Endothelial cell of umbilical vein (primary cell): ENCODE measurements around the gene FAM181A. TPM values are rescaled to one million over a fixed set of nuclear protein-coding genes. Genes with fewer than 3 reads are reported as not detected.

ENCODE experiments used
- BruUV-seq: library from RNA; stranded (reverse); fragments of 400-500 nt; replicated peaks from 2 replicates; lab custom pipeline; 2021; lab: Mats Ljungman, UMichigan
- CTCF ChIA-PET: fragments of 300-600, 350-600 bp; sonication (Branson Sonifier 250); formaldehyde crosslinking; loops from one replicate; lab custom pipeline; 2021; ENCODE audit warnings: antibody characterized with exemption, inconsistent platforms; lab: Charles Lee
- POLR2A ChIA-PET: fragments of 300-600, 350-600 bp; sonication (Branson Sonifier 250); formaldehyde crosslinking; loops from one replicate; lab custom pipeline; 2021; ENCODE audit warnings: antibody characterized with exemption, inconsistent platforms; lab: Charles Lee
- DNase-seq: peaks from one replicate; pipeline ENCODE4 v3.0.0-alpha.2; 2011; ENCODE audit warnings: low read depth, low spot score
- FAIRE-seq: peaks from 2 replicates; lab custom pipeline; 2011; peaks lifted over from hg19 to GRCh38; lab: Jason Lieb, UNC
- H2AFZ ChIP-seq: 2 replicates; pipeline ENCODE4 v1.6.0; 2012; ENCODE audit warnings: low read depth, low read length, control low read depth, inconsistent platforms
- H3K27ac ChIP-seq: 2 replicates; pipeline ENCODE4 v1.5.1; 2011; ENCODE audit warnings: low read depth, mild to moderate bottlenecking, control low read depth, low read length, moderate library complexity; ENCODE audit not compliant: insufficient read depth
- H3K27me3 ChIP-seq, 2 experiments: 2 replicates each; pipeline versions ENCODE4 v1.6.0 to v1.6.1; 2011; ENCODE audit warnings: low read length in 2 of 2, mixed read lengths in 1 of 2; ENCODE audit not compliant: control insufficient read depth in 2 of 2, insufficient read depth in 2 of 2
- H3K36me3 ChIP-seq, 2 experiments: 2 replicates in 1 of 2; 3 replicates in 1 of 2; pipeline ENCODE4 v1.5.1; 2011; ENCODE audit warnings: low read length in 2 of 2, mild to moderate bottlenecking in 1 of 2, moderate library complexity in 1 of 2; ENCODE audit not compliant: control insufficient read depth in 2 of 2, insufficient read depth in 2 of 2; ENCODE audit errors: extremely low read depth in 1 of 2
- H3K4me1 ChIP-seq: 3 replicates; pipeline ENCODE4 v1.5.1; 2011; ENCODE audit warnings: mild to moderate bottlenecking, low read length; ENCODE audit not compliant: control insufficient read depth, insufficient read depth; ENCODE audit errors: extremely low read depth
- H3K4me2 ChIP-seq: 2 replicates; pipeline ENCODE4 v1.6.1; 2011; ENCODE audit warnings: low read length, control low read depth, mixed read lengths; ENCODE audit not compliant: insufficient read depth
- H3K4me3 ChIP-seq, 3 experiments: fragments of 200-600 bp in 1 of 3; sonication (generic), shearing (Covaris generic) in 1 of 3; replicated peaks in 1 of 3; 2 replicates each; pipeline ENCODE4 v1.5.1; 2011 to 2016; ENCODE audit warnings: control low read depth in 3 of 3, low read length in 3 of 3, mild to moderate bottlenecking in 2 of 3, inconsistent platforms in 1 of 3, low read depth in 1 of 3, moderate library complexity in 1 of 3; ENCODE audit not compliant: insufficient read depth in 1 of 3
- H3K79me2 ChIP-seq: 2 replicates; pipeline ENCODE4 v1.6.0; 2012; ENCODE audit warnings: low read length, inconsistent platforms; ENCODE audit not compliant: control insufficient read depth, insufficient read depth
- H3K9ac ChIP-seq: replicated peaks from 2 replicates; pipeline ENCODE3; 2011; ENCODE audit warnings: low read length, control low read depth; ENCODE audit not compliant: insufficient read depth; ENCODE audit errors: extremely low read depth
- H3K9me1 ChIP-seq: replicated peaks from 3 replicates; pipeline ENCODE4 v1.6.0; 2011; ENCODE audit warnings: mild to moderate bottlenecking, low read length; ENCODE audit not compliant: control insufficient read depth, insufficient read depth; ENCODE audit errors: extremely low read depth
- H3K9me3 ChIP-seq: replicated peaks from 2 replicates; pipeline ENCODE4 v1.5.1; 2012; ENCODE audit warnings: low read length, inconsistent platforms; ENCODE audit not compliant: control insufficient read depth, insufficient read depth
- H4K20me1 ChIP-seq: replicated peaks from 2 replicates; pipeline ENCODE3; 2011; ENCODE audit warnings: mild to moderate bottlenecking, low read length; ENCODE audit not compliant: control insufficient read depth, insufficient read depth; ENCODE audit errors: extremely low read depth
- EZH2 ChIP-seq: IDR thresholded peaks from 2 replicates; pipeline ENCODE4 v1.6.1; 2012; ENCODE audit warnings: borderline replicate concordance, low read depth, mild to moderate bottlenecking, moderate library complexity, low read length, inconsistent platforms; ENCODE audit not compliant: severe bottlenecking
- FOS ChIP-seq: IDR thresholded peaks from 2 replicates; pipeline ENCODE4 v1.6.1; 2011; ENCODE audit warnings: mild to moderate bottlenecking, low read length, moderate library complexity, borderline replicate concordance; ENCODE audit not compliant: insufficient read depth
- GATA2 ChIP-seq: IDR thresholded peaks from 2 replicates; pipeline ENCODE4 v1.7.0; 2011; ENCODE audit warnings: low read depth, mild to moderate bottlenecking, moderate library complexity, mixed read lengths, low read length; ENCODE audit not compliant: insufficient read length, insufficient read depth
- JUN ChIP-seq: IDR thresholded peaks from 2 replicates; pipeline ENCODE4 v1.6.1; 2011; ENCODE audit warnings: borderline replicate concordance, low read depth; ENCODE audit not compliant: insufficient read length, insufficient read depth
- MYC ChIP-seq: IDR thresholded peaks from one replicate; pipeline ENCODE4 v1.6.1; 2011; ENCODE audit warnings: mild to moderate bottlenecking, low read depth, low read length
- POLR2A ChIP-seq: IDR thresholded peaks from 2 replicates; pipeline ENCODE4 v1.6.1; 2012; ENCODE audit warnings: low read depth, mild to moderate bottlenecking, control low read depth, low read length
- POLR2AphosphoS5 ChIP-seq: IDR thresholded peaks from 2 replicates; pipeline ENCODE4 v1.6.1; 2012; ENCODE audit warnings: low read depth, mild to moderate bottlenecking, control low read depth, low read length, moderate library complexity; ENCODE audit not compliant: insufficient read depth
- dilution Hi-C: fragments of 300-500 bp; cut with MboI; formaldehyde crosslinking; loops from one replicate; pipeline ENCODE4 v1.15.0; 2019; ENCODE audit warnings: low sequenced_read_pairs; ENCODE audit not compliant: extremely low pct_ligation_motif_present
- intact Hi-C: fragments of 100-400 bp; cut with micrococcal nuclease; formaldehyde crosslinking; loops from one replicate; pipeline ENCODE4 v1.10.0; 2022
- polyA plus RNA-seq, 4 experiments: library from polyadenylated mRNA; depleted of rRNA in 3 of 4; stranded (reverse) in 3 of 4; unstranded in 1 of 4; fragments of >200 nt; gene quantifications; 2 replicates each; pipeline versions ENCODE4 v1.2.1 to v1.2.3, GENCODE V29; 2011 to 2012; ENCODE audit warnings: missing spikeins in 1 of 4
- total RNA-seq: library from RNA; stranded (reverse); gene quantifications from 2 replicates; pipeline ENCODE4 v1.2.3, GENCODE V29; 2021
- TF ChIP-seq, protein P1 (sequence below): IDR thresholded peaks from 2 replicates; pipeline ENCODE4 v1.6.1; 2011; ENCODE audit not compliant: insufficient read depth, insufficient read length
- TF ChIP-seq, protein P2 (sequence below), 2 donors: IDR thresholded peaks; 1 replicate in 1 of 2; 2 replicates in 1 of 2; pipeline ENCODE4 v1.5.1; 2011; ENCODE audit warnings: low read length in 2 of 2, mild to moderate bottlenecking in 2 of 2, moderate library complexity in 2 of 2, control low read depth in 1 of 2, inconsistent platforms in 1 of 2, low read depth in 1 of 2; ENCODE audit not compliant: insufficient read depth in 1 of 2; ENCODE audit errors: extremely low read depth in 1 of 2

The FAM181A gene
- total and polyA plus RNA-seq, 2 donors (not counting 3 experiments of a cell fraction or from before 2014, with no cell fraction given), result not detected

DNA sequence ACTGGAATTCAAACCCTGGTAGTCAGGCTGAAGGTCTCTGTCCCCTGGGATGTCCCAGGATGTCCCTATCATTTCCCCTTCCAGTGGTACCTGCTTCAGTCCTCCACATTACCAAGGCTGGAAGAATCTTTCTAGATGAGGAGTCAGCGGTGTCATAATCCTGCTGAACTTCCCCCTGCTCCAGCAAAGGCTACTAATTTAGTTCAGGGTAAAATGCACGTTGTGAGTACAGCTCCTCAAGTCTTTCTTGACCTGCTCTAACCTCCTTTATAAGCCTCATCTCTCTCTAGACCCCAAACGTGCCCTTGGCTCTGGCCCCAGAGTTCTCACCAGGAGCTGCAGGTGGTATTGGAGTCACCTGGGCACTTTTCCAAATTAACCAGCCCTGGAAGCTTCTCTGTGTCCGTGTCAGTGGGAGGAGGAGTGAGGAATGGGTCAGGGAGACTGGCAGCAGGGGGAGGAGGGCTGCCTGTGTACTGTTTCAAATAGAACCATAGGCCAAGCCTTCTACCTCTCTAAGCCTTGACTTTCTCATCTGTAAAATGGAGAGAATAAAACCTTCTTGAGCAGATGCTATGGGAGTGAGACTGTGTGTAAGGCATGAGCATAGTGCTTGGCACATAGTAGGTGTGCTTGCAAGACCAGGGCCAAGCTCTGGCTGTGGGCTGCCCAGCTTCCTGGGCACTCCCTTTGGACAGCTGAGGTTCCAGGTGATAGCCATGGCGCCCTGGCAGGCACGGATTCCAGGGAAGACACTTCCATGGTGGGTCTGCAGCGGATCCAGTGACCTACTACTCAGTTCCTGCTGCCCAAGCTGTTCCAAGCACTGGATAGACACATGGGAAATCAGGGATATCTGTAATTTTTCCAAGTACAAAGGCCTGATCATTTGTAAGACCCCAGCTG, 24.7 kb downstream of the FAM181A start:
- CTCF ChIA-PET, result interaction anchor here (2.9 kb wide), 1 partner anchor 12 kb away, joined by 22 read pairs; no protein-coding TSS in a partner anchor
- no peaks in the 10 kb centered on the region for H3K4me1 ChIP-seq
- dilution Hi-C loops, result no loop called here

More for the DNA sequence above, 24.7 kb downstream of the FAM181A start:
- BruUV-seq, result no TSS peak
- no peak for TF ChIP-seq POLR2AphosphoS5
- TF ChIP-seq, protein P1, sequence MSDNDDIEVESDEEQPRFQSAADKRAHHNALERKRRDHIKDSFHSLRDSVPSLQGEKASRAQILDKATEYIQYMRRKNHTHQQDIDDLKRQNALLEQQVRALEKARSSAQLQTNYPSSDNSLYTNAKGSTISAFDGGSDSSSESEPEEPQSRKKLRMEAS, result no peak
- no peak for TF ChIP-seq POLR2A
- no peak for TF ChIP-seq MYC
- no peak for TF ChIP-seq FOS
- TF ChIP-seq, protein P2, sequence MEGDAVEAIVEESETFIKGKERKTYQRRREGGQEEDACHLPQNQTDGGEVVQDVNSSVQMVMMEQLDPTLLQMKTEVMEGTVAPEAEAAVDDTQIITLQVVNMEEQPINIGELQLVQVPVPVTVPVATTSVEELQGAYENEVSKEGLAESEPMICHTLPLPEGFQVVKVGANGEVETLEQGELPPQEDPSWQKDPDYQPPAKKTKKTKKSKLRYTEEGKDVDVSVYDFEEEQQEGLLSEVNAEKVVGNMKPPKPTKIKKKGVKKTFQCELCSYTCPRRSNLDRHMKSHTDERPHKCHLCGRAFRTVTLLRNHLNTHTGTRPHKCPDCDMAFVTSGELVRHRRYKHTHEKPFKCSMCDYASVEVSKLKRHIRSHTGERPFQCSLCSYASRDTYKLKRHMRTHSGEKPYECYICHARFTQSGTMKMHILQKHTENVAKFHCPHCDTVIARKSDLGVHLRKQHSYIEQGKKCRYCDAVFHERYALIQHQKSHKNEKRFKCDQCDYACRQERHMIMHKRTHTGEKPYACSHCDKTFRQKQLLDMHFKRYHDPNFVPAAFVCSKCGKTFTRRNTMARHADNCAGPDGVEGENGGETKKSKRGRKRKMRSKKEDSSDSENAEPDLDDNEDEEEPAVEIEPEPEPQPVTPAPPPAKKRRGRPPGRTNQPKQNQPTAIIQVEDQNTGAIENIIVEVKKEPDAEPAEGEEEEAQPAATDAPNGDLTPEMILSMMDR (IDR thresholded peaks at IDR 0.05; ENCODE audit: extremely low read depth in 1 of 2, insufficient read depth in 1 of 2, low read depth in 1 of 2, low read length in 2 of 2), result no peak
- no peak for TF ChIP-seq GATA2
- no peak for TF ChIP-seq EZH2
- no peak for TF ChIP-seq JUN
- POLR2A ChIA-PET, result no interaction called here
- DNase-seq (no peak), FAIRE-seq (no peak)
- Histone ChIP-seq H3K27ac (no peak overlapping the region), H3K9me3 (no peaks in the 10 kb centered on the region), H4K20me1 (no peaks in the 10 kb centered on the region), H3K36me3 (no peaks in the 10 kb centered on the region), H3K4me3 (no peak overlapping the region), H3K79me2 (no peaks in the 10 kb centered on the region), H2AFZ (no peak overlapping the region), H3K9me1 (no peaks in the 10 kb centered on the region), H3K4me2 (no peak overlapping the region), H3K9ac (no peak overlapping the region), H3K27me3 (no peaks in the 10 kb centered on the region)
- intact Hi-C loops, result no loop called here
